IMR-90 (cell line): Measurements from ENCODE around the gene CFAP299. TPM values are rescaled to one million over a fixed set of nuclear protein-coding genes. Genes with fewer than 3 reads are reported as not detected.
"Not testable (repeated sequence)": the region's sequence is repeated elsewhere in the genome, so short reads cannot be mapped to it uniquely, and the experiment has no call there.

ENCODE experiments used
- ATAC-seq: fragments of 200-7000 bp; cut with Tn5 transposase; 2 replicates; pipeline ENCODE4 v1.9.1; 2020; ENCODE audit warnings: low read depth, mild to moderate bottlenecking, moderate library complexity
- BruUV-seq: library from RNA; stranded (reverse); fragments of 400-500 nt; replicated peaks from 2 replicates; lab custom pipeline; 2021; lab: Mats Ljungman, UMichigan
- CTCF ChIA-PET: fragments of 300-600 bp; formaldehyde crosslinking; extraction: SDS; loops from one replicate; lab custom pipeline; 2021; ENCODE audit warnings: antibody characterized with exemption; lab: Yijun Ruan, JAX
- POLR2A ChIA-PET: fragments of 300-600 bp; sonication (Branson Sonifier 250); formaldehyde crosslinking; loops from one replicate; lab custom pipeline; 2022; ENCODE audit warnings: antibody characterized with exemption; ENCODE audit not compliant: unreplicated experiment; lab: Charles Lee
- DNase-seq: peaks from one replicate; pipeline ENCODE4 v3.0.0; 2013
- H2AFZ ChIP-seq: replicated peaks from 2 replicates; pipeline ENCODE3; 2013; ENCODE audit warnings: low read length, mild to moderate bottlenecking; ENCODE audit not compliant: poor library complexity
- H2AK5ac ChIP-seq: 2 replicates; pipeline ENCODE4 v1.6.1; 2013; ENCODE audit warnings: low read depth, low read length, inconsistent platforms
- H2AK9ac ChIP-seq: replicated peaks from 2 replicates; pipeline ENCODE3; 2013; ENCODE audit warnings: mild to moderate bottlenecking, low read depth, low read length, moderate library complexity; ENCODE audit not compliant: poor library complexity
- H2BK120ac ChIP-seq: 2 replicates; pipeline ENCODE4 v1.6.1; 2013; ENCODE audit warnings: low read depth, low read length, inconsistent platforms
- H2BK15ac ChIP-seq: 3 replicates; pipeline ENCODE4 v1.6.1; 2013; ENCODE audit warnings: low read depth, low read length, inconsistent platforms
- H2BK20ac ChIP-seq: 2 replicates; pipeline ENCODE4 v1.6.1; 2013; ENCODE audit warnings: low read depth, mild to moderate bottlenecking, inconsistent platforms, low read length, moderate library complexity
- H2BK5ac ChIP-seq: 2 replicates; pipeline ENCODE4 v1.6.1; 2013; ENCODE audit warnings: mild to moderate bottlenecking, low read depth, low read length, inconsistent platforms; ENCODE audit not compliant: poor library complexity, severe bottlenecking
- H3K14ac ChIP-seq: replicated peaks from 2 replicates; pipeline ENCODE4 v1.6.1; 2013; ENCODE audit warnings: low read depth, low read length, inconsistent platforms
- H3K18ac ChIP-seq: 2 replicates; pipeline ENCODE4 v1.6.1; 2013; ENCODE audit warnings: low read depth, low read length, control low read depth
- H3K23ac ChIP-seq: 2 replicates; pipeline ENCODE4 v1.6.1; 2013; ENCODE audit warnings: low read depth, low read length, inconsistent platforms
- H3K27ac ChIP-seq: 2 replicates; pipeline ENCODE4 v1.5.1; 2013; ENCODE audit warnings: mild to moderate bottlenecking, control low read depth, low read length; ENCODE audit not compliant: insufficient read depth
- H3K27me3 ChIP-seq: 2 replicates; pipeline ENCODE4 v1.6.1; 2013; ENCODE audit warnings: low read length; ENCODE audit not compliant: control insufficient read depth, insufficient read depth
- H3K36me3 ChIP-seq: 2 replicates; pipeline ENCODE4 v1.6.1; 2013; ENCODE audit warnings: low read length, mixed read lengths; ENCODE audit not compliant: control insufficient read depth, insufficient read depth
- H3K4ac ChIP-seq: 2 replicates; pipeline ENCODE4 v1.6.1; 2013; ENCODE audit warnings: low read depth, low read length, inconsistent platforms
- H3K4me1 ChIP-seq: 2 replicates; pipeline ENCODE4 v1.6.1; 2013; ENCODE audit warnings: low read length, mixed read lengths; ENCODE audit not compliant: control insufficient read depth, insufficient read depth
- H3K4me2 ChIP-seq: 2 replicates; pipeline ENCODE4 v1.6.1; 2013; ENCODE audit warnings: low read depth, mild to moderate bottlenecking, control low read depth, low read length, moderate library complexity
- H3K4me3 ChIP-seq: 2 replicates; pipeline ENCODE4 v1.5.1; 2013; ENCODE audit warnings: low read depth, mild to moderate bottlenecking, control low read depth, low read length, moderate library complexity; ENCODE audit not compliant: insufficient read depth
- H3K56ac ChIP-seq: 2 replicates; pipeline ENCODE4 v1.6.1; 2013; ENCODE audit warnings: low read length, inconsistent platforms; ENCODE audit not compliant: insufficient read depth; ENCODE audit errors: extremely low read depth
- H3K79me1 ChIP-seq, 2 experiments: 2 replicates each; pipeline ENCODE4 v1.6.1; 2013; ENCODE audit warnings: low read length in 2 of 2, inconsistent platforms in 1 of 2, low read depth in 1 of 2
- H3K9ac ChIP-seq: 2 replicates; pipeline ENCODE4 v1.6.1; 2013; ENCODE audit warnings: low read depth, low read length, control low read depth
- H3K9me1 ChIP-seq: 2 replicates; pipeline ENCODE4 v1.6.1; 2013; ENCODE audit warnings: low read length, inconsistent platforms; ENCODE audit not compliant: insufficient read depth
- H3K9me3 ChIP-seq: 2 replicates; pipeline ENCODE4 v1.6.1; 2013; ENCODE audit warnings: low read length; ENCODE audit not compliant: control insufficient read depth, insufficient read depth
- H4K20me1 ChIP-seq: 2 replicates; pipeline ENCODE4 v1.6.1; 2013; ENCODE audit warnings: low read length, inconsistent platforms; ENCODE audit not compliant: insufficient read depth
- H4K5ac ChIP-seq: 2 replicates; pipeline ENCODE4 v1.6.1; 2013; ENCODE audit warnings: mild to moderate bottlenecking, low read depth, low read length, control low read depth
- H4K8ac ChIP-seq, 2 experiments: 2 replicates each; pipeline ENCODE4 v1.6.1; 2013; ENCODE audit warnings: low read depth in 2 of 2, low read length in 2 of 2, control low read depth in 1 of 2, inconsistent platforms in 1 of 2
- H4K91ac ChIP-seq: 2 replicates; pipeline ENCODE4 v1.6.1; 2013; ENCODE audit warnings: low read depth, low read length, inconsistent platforms; ENCODE audit not compliant: insufficient read depth
- WGBS, 2 experiments: methylation state at CpG; one replicate each; pipeline versions ENCODE4 v1.1.5 to v1.1.7; 2013; ENCODE audit warnings: missing lambda C conversion rate in 2 of 2; ENCODE audit not compliant: insufficient read length in 1 of 2; ENCODE audit errors: extremely low coverage in 2 of 2; 5-methylcytosine and 5-hydroxymethylcytosine counted together
- dilution Hi-C: fragments of 300-500 bp; cut with HindIII; formaldehyde crosslinking; loops from one replicate; pipeline ENCODE4 v1.14.3; 2018; ENCODE audit warnings: low sequenced_read_pairs; ENCODE audit not compliant: unreplicated experiment
- in situ Hi-C: fragments of 300-500 bp; cut with MboI; formaldehyde crosslinking; loops from 3 replicates; pipeline ENCODE4 v1.14.3; 2019; ENCODE audit warnings: low sequenced_read_pairs, inconsistent platforms, mixed read lengths
- intact Hi-C: fragments of 100-400 bp; cut with micrococcal nuclease; formaldehyde crosslinking; loops from 2 replicates; pipeline ENCODE4 v1.10.0; 2022
- polyA plus RNA-seq, 3 experiments: library from polyadenylated mRNA; depleted of rRNA; stranded (reverse); fragments of >200 nt; gene quantifications; 2 replicates each; pipeline ENCODE4 v1.2.3, GENCODE V29; 2012; ENCODE audit warnings: low replicate concordance in 1 of 3
- total RNA-seq: library from RNA; depleted of rRNA; stranded (reverse); fragments of >200 nt; gene quantifications from 2 replicates; pipeline ENCODE4 v1.2.3, GENCODE V29; 2012

Gene CFAP299
- total and polyA plus RNA-seq, 2 of the 4 experiments (the other 2 are of a cell fraction) = 1.0 to 1.1 TPM

- ATAC-seq, H3K79me1 ChIP-seq, H3K4me2 ChIP-seq, H2BK15ac ChIP-seq, H3K4me3 ChIP-seq, H2BK20ac ChIP-seq, H3K9me3 ChIP-seq, H3K27ac ChIP-seq, H4K5ac ChIP-seq, H2AFZ ChIP-seq, H3K18ac ChIP-seq, in situ Hi-C loops, dilution Hi-C loops, H4K91ac ChIP-seq, POLR2A ChIA-PET, H2BK5ac ChIP-seq, intact Hi-C loops, CTCF ChIA-PET, H3K4ac ChIP-seq, H4K8ac ChIP-seq, H2BK120ac ChIP-seq, H3K14ac ChIP-seq, H3K23ac ChIP-seq, H4K20me1 ChIP-seq, BruUV-seq, H2AK9ac ChIP-seq, H3K9me1 ChIP-seq, H3K4me1 ChIP-seq, H3K56ac ChIP-seq, H3K27me3 ChIP-seq, H3K9ac ChIP-seq, DNase-seq, H2AK5ac ChIP-seq, H3K36me3 ChIP-seq: not testable (repeated sequence)
- no CpG with 5 or more reads among the region's 1 CpG for WGBS, 2 experiments
These were observed 458.1 kb downstream of the CFAP299 start for GRCh38 chr4:80793660-80794059.
